SKM-1 (cell line): ENCODE measurements around the gene AUTS2.

Experiments
- DNase-seq: peaks from one replicate; lab custom pipeline; 2025; ENCODE audit not compliant: unreplicated experiment; lab: John Stamatoyannopoulos, UW

AUTS2 gene

GRCh38 chr7:69922026-69922803, 323.9 kb downstream of the AUTS2 start:
- DNase-seq, result no peak

DNA sequence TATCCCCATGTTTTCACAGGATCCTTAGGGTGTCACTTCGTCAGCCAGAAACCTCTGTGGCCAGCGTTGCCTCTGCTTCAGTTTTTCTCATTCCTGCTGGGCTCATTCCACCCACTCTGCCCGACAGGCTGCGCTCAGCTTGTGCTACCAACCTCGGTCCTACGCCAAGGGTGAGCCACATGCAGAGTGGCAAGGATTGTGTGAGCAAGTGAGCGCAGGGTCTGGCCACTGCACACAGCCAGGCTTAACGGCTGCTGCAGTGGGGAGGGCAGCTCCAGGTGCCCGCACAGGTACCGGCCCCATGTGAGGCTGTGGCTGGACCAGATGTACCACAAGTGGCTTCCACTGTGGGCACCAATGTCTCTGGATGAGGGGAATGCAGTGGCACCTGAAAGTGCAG, 329.2 kb downstream of the AUTS2 start:
- no peak for DNase-seq

- no peak for DNase-seq
Measured at GRCh38 chr7:69928621-69929020, 330.3 kb downstream of the AUTS2 start.

- DNase-seq, result no peak
Measured at GRCh38 chr7:69929622-69930021, 331.3 kb downstream of the AUTS2 start.

GRCh38 chr7:69932034-69932628, 333.9 kb downstream of the AUTS2 start:
- DNase-seq, result no peak

DNA sequence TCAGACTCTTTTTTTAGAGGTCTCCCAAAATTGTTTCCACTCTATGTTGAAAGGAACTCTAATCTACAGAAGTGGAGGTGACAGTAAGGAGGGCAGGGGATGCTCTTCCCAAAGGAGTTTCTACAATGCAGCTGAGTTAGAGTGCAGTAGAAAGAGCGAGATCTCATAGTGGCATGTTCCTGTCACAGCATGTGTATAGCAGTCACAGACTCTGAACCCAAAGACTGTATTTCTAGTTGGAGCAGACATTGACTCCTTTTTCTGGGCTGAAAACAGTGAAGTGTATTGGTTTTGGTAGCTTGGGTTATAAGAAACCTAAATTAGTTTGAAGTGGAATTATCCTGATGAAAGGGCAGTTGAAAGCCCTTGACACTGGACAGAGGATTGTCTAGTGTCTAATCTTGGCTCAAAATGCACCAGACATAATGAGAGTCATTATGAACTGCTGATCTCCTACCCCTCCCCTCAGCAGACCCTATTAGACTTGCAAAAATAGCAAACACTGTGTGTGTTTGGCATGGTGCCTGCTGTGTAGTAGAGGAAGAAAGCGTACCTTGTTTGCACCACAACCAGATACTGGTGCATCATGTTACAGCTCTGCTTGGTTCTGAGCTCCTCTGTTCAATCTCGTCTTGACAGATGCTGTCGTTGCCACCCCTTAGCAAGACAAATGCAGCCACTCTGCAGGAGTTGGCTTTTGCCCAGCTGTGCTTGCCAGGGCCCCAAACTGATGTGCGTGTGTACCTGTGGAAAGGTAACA, 336.0 kb downstream of the AUTS2 start:
- DNase-seq, result no peak

DNA sequence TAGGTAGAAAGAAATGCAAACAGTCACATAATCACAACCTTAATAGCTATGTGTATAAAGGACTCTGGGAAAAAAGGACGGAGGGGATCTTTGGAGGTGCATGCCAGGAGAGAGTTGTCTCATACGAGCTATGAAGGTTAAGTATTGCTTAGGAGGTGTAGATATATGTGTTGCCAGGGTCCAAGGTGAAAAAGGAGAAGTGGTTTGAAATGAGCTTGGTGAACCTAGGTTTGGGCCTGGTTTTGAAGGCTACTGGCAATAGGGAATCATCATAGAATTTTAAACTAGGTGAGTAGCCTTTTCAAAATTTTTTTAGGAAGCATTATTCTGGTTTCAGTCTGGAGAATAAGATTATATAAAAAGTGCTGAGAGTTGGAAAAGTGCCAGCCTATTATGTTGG, 336.8 kb downstream of the AUTS2 start:
- no peak for DNase-seq

- DNase-seq, result no peak
Measured at GRCh38 chr7:69937097-69937496, 338.8 kb downstream of the AUTS2 start.

DNA sequence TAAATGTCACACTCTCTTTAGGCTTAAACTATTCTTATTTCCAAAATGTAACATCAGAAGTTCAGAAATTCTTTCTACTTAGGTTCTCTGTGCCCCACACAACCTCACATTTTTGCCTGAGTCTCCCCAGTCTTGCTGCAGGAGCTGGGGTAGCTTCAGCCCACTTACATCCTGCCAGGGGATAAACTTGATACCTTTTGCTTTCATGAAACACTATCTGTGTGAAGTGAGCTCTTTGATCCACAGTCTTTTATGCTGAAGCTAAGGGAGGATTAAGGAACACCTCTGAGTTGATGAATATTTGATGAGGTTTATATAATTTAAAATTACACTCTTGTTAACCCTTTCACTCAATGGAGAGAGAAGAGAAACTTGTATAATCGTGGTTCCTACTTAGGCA, 341.0 kb downstream of the AUTS2 start:
- no peak for DNase-seq

- no peak for DNase-seq
Measured at GRCh38 chr7:69941077-69941651, 342.9 kb downstream of the AUTS2 start.

DNA sequence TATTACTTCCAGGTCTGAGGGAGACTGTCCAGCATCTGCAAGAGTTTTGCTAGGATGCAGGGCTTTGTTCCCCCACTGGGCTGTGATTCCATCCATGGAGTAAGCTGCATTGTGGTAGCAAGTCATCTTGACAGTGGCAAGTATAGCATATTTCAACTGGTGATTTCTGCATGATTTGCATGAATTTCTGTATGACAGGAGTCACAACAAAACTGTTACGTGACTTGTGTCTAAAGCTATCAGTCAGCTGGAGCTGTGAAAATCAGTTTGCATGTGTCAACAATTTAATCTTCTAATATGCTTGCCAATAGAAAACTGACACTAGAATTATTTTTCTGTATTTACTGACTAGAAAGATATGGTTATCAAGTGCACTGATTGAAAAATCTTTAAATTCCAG, 344.3 kb downstream of the AUTS2 start:
- no peak for DNase-seq

- DNase-seq, result no peak
Measured at GRCh38 chr7:69946901-69947300, 348.6 kb downstream of the AUTS2 start.

DNA sequence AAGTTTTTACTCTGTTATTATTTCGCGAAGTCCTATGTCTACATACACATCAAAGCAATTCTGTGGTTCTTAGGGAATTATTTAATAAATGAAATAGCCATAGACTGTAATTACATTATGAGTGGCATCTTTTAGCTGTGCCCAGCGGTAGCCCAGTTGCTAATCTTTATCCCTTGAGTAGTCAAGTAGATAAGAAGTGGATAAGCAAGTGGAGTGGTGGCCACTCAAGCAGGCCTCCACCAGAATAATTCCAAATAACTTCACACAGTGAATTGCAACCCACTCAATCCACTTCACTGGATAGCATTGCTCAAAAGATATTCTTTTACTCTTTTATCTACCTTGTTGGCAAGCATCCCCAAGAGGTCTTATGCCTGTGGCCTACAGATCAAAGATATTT, 349.7 kb downstream of the AUTS2 start:
- no peak for DNase-seq

GRCh38 chr7:69949122-69949521, 350.8 kb downstream of the AUTS2 start:
- no peak for DNase-seq

GRCh38 chr7:69951458-69951857, 353.2 kb downstream of the AUTS2 start:
- DNase-seq, result no peak

GRCh38 chr7:69953136-69954067, 355.1 kb downstream of the AUTS2 start:
- DNase-seq, result no peak

DNA sequence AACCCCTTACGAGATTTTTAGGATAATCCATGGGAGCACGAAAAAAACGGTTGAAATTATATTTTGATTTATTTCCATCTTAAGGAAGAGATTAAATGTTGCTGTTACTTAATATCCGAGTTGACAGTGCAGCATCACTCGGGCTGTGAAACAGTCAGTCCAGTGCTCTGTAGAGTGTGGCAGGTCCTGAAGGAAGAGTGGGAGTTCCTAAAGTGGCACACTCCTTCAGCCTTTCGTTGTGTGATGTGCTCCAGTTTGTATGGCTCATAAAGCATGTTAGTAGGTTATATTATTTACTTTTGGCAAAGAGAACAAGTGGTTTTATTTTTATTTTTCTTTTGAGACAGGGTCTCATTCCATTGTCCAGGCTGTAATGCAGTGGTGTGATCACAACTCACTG, 358.3 kb downstream of the AUTS2 start:
- DNase-seq, result no peak

GRCh38 chr7:69957661-69958060, 359.4 kb downstream of the AUTS2 start:
- no peak for DNase-seq

DNA sequence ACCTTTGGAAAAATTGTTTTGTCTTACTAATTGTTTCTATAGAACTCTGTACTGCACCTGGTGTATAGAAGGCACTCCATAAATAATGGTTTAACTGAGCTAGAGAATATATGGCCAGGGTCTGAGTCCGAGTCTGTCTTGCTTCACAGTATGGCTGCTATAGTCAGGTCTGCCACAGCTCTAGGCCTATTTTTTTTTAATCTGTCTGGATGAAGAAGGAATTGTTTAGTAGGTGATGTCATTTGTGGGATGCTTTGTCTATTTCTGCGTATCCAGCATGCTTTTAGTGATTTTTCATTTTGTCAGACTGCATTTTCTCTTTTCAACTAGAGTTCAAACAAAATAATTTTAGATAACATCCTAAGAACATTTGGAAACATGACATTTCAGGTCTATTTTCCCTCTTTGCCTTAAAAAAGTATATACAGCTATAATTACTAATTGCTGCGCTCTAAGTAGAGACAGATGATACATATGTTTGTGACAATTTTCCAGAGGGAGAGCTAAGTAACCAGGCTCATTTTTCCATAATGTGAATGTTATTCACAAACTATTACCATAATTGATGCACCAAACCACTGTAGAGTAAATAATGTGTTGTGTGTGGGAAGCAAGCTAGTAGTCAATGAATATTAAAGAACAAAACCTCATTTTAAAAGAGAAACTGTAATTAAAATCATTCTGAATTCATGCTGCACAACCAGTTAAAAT, 361.7 kb downstream of the AUTS2 start:
- no peak for DNase-seq

DNA sequence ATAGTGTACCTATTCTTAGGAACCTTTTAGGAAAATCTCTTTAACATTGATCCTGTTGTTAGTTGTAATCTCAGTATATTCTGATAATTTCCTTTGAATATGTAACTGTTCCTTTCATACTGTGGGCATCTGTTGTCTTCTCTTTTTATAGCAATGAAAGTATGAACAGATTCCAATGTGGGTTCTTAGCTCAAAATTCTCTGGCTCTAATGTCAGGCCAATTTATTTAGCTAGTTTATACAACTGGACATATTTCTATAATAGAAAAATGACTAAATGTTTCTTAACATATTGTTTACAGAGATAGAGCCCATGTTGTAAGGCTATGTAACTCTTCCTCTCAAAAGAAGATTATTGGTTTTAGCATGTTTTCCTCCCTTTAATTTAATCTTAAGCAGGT, 363.2 kb downstream of the AUTS2 start:
- no peak for DNase-seq
